ENCODE data around the gene PHOX2B.
"Not testable (repeated sequence)": the region's sequence is repeated elsewhere in the genome, so short reads cannot be mapped to it uniquely, and the experiment has no call there.

PHOX2B gene

DNA sequence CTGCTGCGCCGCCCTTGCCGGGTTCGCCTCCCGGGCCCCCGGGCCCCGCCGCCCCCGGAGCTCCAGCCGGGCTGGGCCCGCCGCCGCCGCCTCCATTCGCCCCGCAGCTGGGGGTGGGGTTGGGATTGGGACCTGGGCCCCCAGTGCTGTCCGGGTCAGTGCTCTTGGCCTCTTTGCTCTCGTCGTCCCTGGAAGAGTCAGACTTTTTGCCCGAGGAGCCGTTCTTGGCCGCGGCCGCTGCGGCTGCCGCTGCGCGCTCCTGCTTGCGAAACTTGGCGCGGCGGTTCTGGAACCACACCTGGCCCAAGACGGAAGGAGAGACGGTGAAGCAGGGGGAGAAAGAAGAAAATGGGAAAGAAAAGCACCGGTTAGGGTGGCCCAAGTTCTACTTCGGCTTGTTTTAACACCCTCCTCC, 2.5 kb downstream of the PHOX2B start:
- H3K79me2 ChIP-seq, result no peaks in the 10 kb centered on the region
- no peaks in the 10 kb centered on the region for H3K36me3 ChIP-seq (ENCODE audit: control insufficient read depth, insufficient read depth, low read length)
- H2AFZ ChIP-seq, result no peak overlapping the region
- no peak for TF ChIP-seq CTCF (IDR thresholded peaks at IDR 0.05)
- no peak overlapping the region for H3K27ac ChIP-seq
- no peak overlapping the region for H3K9ac ChIP-seq
- H3K4me1 ChIP-seq, result no peaks in the 10 kb centered on the region
- no peaks in the 10 kb centered on the region for H3K9me3 ChIP-seq (ENCODE audit: control insufficient read depth, low read length)
- peaks cover 19% of the 10 kb centered on the region for H3K27me3 ChIP-seq (ENCODE audit: control insufficient read depth, insufficient read depth, low read length)
- H3K4me3 ChIP-seq (ENCODE audit: low read depth, low read length), result no peak overlapping the region
- no peak overlapping the region for H3K4me2 ChIP-seq (ENCODE audit: low read length)

DNA sequence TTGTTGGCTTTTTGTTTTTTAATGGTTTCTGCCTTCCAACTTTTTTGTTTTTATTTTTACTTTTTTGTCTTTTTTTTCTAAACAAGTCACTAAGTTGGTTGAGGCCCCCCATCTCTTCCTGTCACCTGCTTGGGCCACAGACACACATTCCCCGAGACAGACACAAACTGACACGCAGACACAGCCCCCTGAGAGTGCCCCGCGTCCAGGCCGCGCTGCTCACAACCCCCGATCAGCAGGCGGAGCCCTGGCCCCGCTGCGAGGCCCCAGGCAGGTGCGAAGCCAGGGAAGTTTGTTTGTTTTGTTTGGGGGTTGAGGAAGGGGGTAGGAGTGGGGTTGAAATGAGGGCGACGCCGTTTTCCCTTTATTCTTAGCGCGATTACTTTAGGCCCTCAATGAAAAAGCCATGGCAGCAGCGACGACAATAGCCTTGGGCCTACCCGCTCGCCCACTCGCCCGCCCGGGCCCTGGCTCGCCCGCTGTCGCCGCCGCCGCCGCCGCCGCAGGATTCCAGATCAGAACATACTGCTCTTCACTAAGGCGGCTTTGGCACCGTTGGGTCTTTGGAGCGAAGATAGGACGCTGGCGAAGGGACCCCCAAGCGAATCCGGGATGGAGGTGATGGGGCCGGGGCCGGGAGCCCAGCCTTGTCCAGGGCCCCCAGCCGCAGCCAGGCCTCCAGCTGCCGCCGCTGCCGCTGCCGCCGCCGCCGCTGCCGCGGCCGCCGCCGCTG, 3.1 kb downstream of the PHOX2B start:
- Histone ChIP-seq H3K79me2 (no peaks in the 10 kb centered on the region), H2AFZ (no peak overlapping the region), H3K4me1 (no peaks in the 10 kb centered on the region), H3K9me3 (ENCODE audit: control insufficient read depth, low read length) (no peaks in the 10 kb centered on the region), H3K36me3 (ENCODE audit: control insufficient read depth, insufficient read depth, low read length) (no peaks in the 10 kb centered on the region), H3K4me2 (ENCODE audit: low read length) (no peak overlapping the region), H3K27ac (no peak overlapping the region), H3K27me3 (ENCODE audit: control insufficient read depth, insufficient read depth, low read length) (peaks cover 19% of the 10 kb centered on the region), H3K9ac (no peak overlapping the region), H3K4me3 (ENCODE audit: low read depth, low read length) (no peak overlapping the region)
- no peak for TF ChIP-seq CTCF (IDR thresholded peaks at IDR 0.05)

- Histone ChIP-seq H3K27ac (no peak overlapping the region), H3K4me2 (ENCODE audit: low read length) (no peak overlapping the region), H3K9ac (no peak overlapping the region), H3K27me3 (ENCODE audit: control insufficient read depth, insufficient read depth, low read length) (peaks cover 19% of the 10 kb centered on the region), H2AFZ (no peak overlapping the region), H3K79me2 (no peaks in the 10 kb centered on the region), H3K4me1 (no peaks in the 10 kb centered on the region), H3K36me3 (ENCODE audit: control insufficient read depth, insufficient read depth, low read length) (no peaks in the 10 kb centered on the region), H3K4me3 (ENCODE audit: low read depth, low read length) (no peak overlapping the region), H3K9me3 (ENCODE audit: control insufficient read depth, low read length) (no peaks in the 10 kb centered on the region)
- no peak for TF ChIP-seq CTCF (IDR thresholded peaks at IDR 0.05)
Measured at GRCh38 chr4:41744572-41745291, 3.8 kb downstream of the PHOX2B start.

- H3K4me3 ChIP-seq (ENCODE audit: low read depth, low read length), result no peak overlapping the region
- no peaks in the 10 kb centered on the region for H3K4me1 ChIP-seq
- H3K79me2 ChIP-seq, result no peaks in the 10 kb centered on the region
- no peaks in the 10 kb centered on the region for H3K9me3 ChIP-seq (ENCODE audit: control insufficient read depth, low read length)
- no peak overlapping the region for H2AFZ ChIP-seq
- peaks cover 4% of the 10 kb centered on the region for H3K27me3 ChIP-seq (ENCODE audit: control insufficient read depth, insufficient read depth, low read length)
- no peak overlapping the region for H3K9ac ChIP-seq
- no peak overlapping the region for H3K27ac ChIP-seq
- TF ChIP-seq CTCF (IDR thresholded peaks at IDR 0.05), result no peak
- H3K36me3 ChIP-seq (ENCODE audit: control insufficient read depth, insufficient read depth, low read length), result no peaks in the 10 kb centered on the region
- no peak overlapping the region for H3K4me2 ChIP-seq (ENCODE audit: low read length)
Measured at GRCh38 chr4:41741354-41741753, 7.2 kb downstream of the PHOX2B start.

DNA sequence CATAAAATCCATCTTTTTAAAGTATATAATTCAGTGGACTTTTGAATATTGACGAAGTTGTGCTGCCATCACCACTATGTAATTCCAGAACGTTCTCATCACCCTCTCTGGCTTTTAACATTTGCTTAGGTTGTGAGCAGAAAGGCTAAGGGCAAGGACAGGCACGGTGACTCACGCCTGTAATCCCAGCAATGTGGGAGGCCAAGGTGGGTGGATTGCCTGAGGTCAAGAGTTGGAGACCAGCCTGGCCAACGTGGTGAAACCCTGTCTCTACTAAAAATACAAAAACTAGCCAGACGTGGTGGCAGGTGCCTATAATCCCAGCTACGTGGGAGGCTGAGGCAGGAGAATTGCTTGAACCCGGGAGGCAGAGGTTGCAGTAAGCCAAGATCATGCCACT, 11.0 kb downstream of the PHOX2B start:
- not testable (repeated sequence) for H3K79me2 ChIP-seq; H3K27ac ChIP-seq; H3K9ac ChIP-seq; H3K4me3 ChIP-seq (ENCODE audit: low read depth, low read length); H3K36me3 ChIP-seq (ENCODE audit: control insufficient read depth, insufficient read depth, low read length); H3K27me3 ChIP-seq (ENCODE audit: control insufficient read depth, insufficient read depth, low read length); H3K9me3 ChIP-seq (ENCODE audit: control insufficient read depth, low read length); H3K4me2 ChIP-seq (ENCODE audit: low read length); H2AFZ ChIP-seq; H3K4me1 ChIP-seq

Measured in parathyroid adenoma (tissue), 2 donors.